ENCODE data around the gene SUZ12.
"Not testable (repeated sequence)": the region's sequence is repeated elsewhere in the genome, so short reads cannot be mapped to it uniquely, and the experiment has no call there.

The SUZ12 gene

GRCh38 chr17:32041306-32041875 lies 104.6 kb downstream of the SUZ12 start:
- not testable (repeated sequence) for DNase-seq (ENCODE audit: low read depth in 2 of 2)

- not testable (repeated sequence) for DNase-seq (ENCODE audit: low read depth in 2 of 2)
These were observed 105.5 kb downstream of the SUZ12 start for GRCh38 chr17:32042266-32042665.

- DNase-seq (ENCODE audit: low read depth in 2 of 2): not testable (repeated sequence)
These were observed 108.8 kb downstream of the SUZ12 start for GRCh38 chr17:32045611-32046010.

- DNase-seq (ENCODE audit: low read depth in 2 of 2): not testable (repeated sequence)
These were observed 110.9 kb downstream of the SUZ12 start for GRCh38 chr17:32047663-32048062.

Data from stimulated activated CD8-positive, alpha-beta memory T cell treated with anti-CD3 and anti-CD28 coated beads, Interleukin-15, amount 100 ng/mL, for 4 hours (primary cell).